Stimulated activated naive B cell treated with anti-CD40 and anti-IgM and Interleukin-4, amounts not matched to agents 10 μg/mL and 1 μg/mL and 100 μg/mL, for 72 hours (primary cell): ENCODE data around the gene WBP1L.
"Not testable (repeated sequence)": the region's sequence is repeated elsewhere in the genome, so short reads cannot be mapped to it uniquely, and the experiment has no call there.

Experiments
- ATAC-seq, 2 donors: fragments of 150-1000 bp; cut with Tn5 transposase; replicated peaks; 2 replicates each; pipeline ENCODE4 v1.10.0; 2021; ENCODE audit warnings: moderate library complexity in 1 of 2
- DNase-seq: peaks from one replicate; pipeline ENCODE4 v3.0.0; 2021
- H3K27ac Mint-ChIP-seq: one replicate; pipeline ENCODE4 v1.8.0; 2022; ENCODE audit warnings: mild to moderate bottlenecking, mixed read lengths
- H3K27me3 Mint-ChIP-seq, 2 donors: one replicate each; pipeline ENCODE4 v1.8.0; 2022; ENCODE audit warnings: mixed read lengths in 2 of 2
- H3K36me3 Mint-ChIP-seq, 2 donors: one replicate each; pipeline ENCODE4 v1.8.0; 2022; ENCODE audit warnings: mixed read lengths in 2 of 2, mild to moderate bottlenecking in 1 of 2
- H3K4me1 Mint-ChIP-seq, 2 donors: one replicate each; pipeline ENCODE4 v1.8.0; 2022; ENCODE audit warnings: mixed read lengths in 2 of 2, mild to moderate bottlenecking in 1 of 2
- H3K4me3 Mint-ChIP-seq, 2 donors: one replicate each; pipeline ENCODE4 v1.8.0; 2022; ENCODE audit warnings: mild to moderate bottlenecking in 2 of 2, mixed read lengths in 2 of 2, moderate library complexity in 1 of 2
- H3K9me3 Mint-ChIP-seq, 2 donors: one replicate each; pipeline ENCODE4 v1.8.0; 2022; ENCODE audit warnings: mixed read lengths in 2 of 2, mild to moderate bottlenecking in 1 of 2

Gene WBP1L

GRCh38 chr10:102714621-102715455 lies 28.9 kb upstream of the WBP1L start, which contains the start of gene SFXN2:
TSS of gene SFXN2 (plus strand) at chr10:102714636. CDS start at chr10:102726637, 12,001 bp downstream.
- H3K9me3 Mint-ChIP-seq, result no peaks in the 10 kb centered on the region
- H3K4me3 Mint-ChIP-seq, result peak within 1 kb of the TSS; percentile 95 to 99
- peak within 1 kb of the TSS; percentile 95 for H3K27ac Mint-ChIP-seq
- peaks cover 15 to 17% of the 10 kb centered on the region in 2 donors for H3K36me3 Mint-ChIP-seq
- no peaks in the 10 kb centered on the region for H3K27me3 Mint-ChIP-seq
- H3K4me1 Mint-ChIP-seq, result peaks cover 36 to 72% of the 10 kb centered on the region in 2 donors
- DNase-seq (no peak), ATAC-seq (peak; percentile 24 to 26)

- H3K4me3 Mint-ChIP-seq, result peak overlapping the region; percentile 8 to 70
- ATAC-seq (no peak), DNase-seq (no peak)
- peaks cover 19 to 21% of the 10 kb centered on the region in 2 donors for H3K36me3 Mint-ChIP-seq
- no peaks in the 10 kb centered on the region for H3K27me3 Mint-ChIP-seq
- H3K4me1 Mint-ChIP-seq, result peaks cover 36 to 79% of the 10 kb centered on the region in 2 donors
- H3K9me3 Mint-ChIP-seq, result no peaks in the 10 kb centered on the region
- peak overlapping the region; percentile 63 for H3K27ac Mint-ChIP-seq
Observed at GRCh38 chr10:102715880-102716279, 27.9 kb upstream of the WBP1L start.

DNA sequence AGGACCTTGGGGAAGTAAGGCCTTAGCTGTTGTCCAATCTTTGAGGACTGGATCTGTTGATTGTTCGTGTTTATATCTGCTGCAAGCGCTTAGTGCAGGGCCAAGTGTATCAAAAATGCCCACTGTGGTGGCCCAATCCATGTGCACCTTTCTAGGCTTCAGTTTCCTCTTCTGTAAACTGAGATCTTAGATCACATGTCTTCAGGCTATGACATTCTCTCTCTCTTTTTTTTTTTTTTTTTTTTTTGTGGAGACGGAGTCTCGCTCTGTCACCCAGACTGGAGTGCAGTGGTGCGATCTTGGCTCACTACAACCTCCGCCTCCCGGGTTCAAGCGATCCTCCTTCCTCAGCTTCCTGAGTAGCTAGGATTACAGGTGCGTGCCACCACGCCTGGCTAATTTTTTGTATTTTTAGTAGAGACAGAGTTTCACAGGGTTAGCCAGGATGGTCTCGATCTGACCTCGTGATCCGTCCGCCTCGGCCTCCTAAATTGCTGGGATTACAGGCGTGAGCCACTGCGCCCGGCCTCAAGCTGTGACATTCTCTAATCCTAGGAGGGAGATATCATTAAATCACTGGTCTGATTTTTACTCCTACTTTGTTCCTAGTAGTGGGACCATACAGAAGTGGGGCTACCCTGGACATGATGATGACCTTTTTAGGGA lies 26.7 kb upstream of the WBP1L start:
- Mint-ChIP-seq H3K36me3 (peaks cover 21 to 25% of the 10 kb centered on the region in 2 donors), H3K4me1 (peaks cover 38 to 79% of the 10 kb centered on the region in 2 donors)
- H3K27me3 Mint-ChIP-seq, H3K9me3 Mint-ChIP-seq, DNase-seq, H3K27ac Mint-ChIP-seq, H3K4me3 Mint-ChIP-seq, ATAC-seq: not testable (repeated sequence)

- Mint-ChIP-seq H3K27me3 (no peaks in the 10 kb centered on the region), H3K27ac (no peak overlapping the region), H3K36me3 (peaks cover 21 to 27% of the 10 kb centered on the region in 2 donors), H3K9me3 (no peaks in the 10 kb centered on the region), H3K4me1 (peaks cover 37 to 69% of the 10 kb centered on the region in 2 donors), H3K4me3 (no peak overlapping the region)
- ATAC-seq, result no peak
- DNase-seq, result no peak
Observed at GRCh38 chr10:102718220-102718619, 25.5 kb upstream of the WBP1L start.

DNA sequence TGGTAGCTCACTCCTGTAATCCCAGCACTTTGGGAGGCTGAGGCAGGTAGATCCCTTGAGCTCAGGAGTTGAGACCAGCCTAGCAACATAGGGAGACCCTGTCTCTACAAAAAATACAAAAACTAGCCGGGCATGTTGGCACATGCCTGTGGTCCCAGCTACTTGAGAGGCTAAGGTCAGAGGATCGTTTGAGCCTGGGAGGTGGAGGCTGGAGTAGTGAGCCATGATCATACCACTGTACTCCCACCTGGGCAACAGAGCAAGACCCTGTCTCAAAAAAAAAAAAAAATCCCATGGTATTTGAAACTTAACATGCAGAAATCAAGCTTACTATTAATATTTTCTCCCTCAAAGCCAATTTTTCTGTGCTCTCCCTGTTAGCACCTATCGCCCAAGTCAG lies 23.4 kb upstream of the WBP1L start:
- Mint-ChIP-seq H3K4me1 (peaks cover 30 to 55% of the 10 kb centered on the region in 2 donors), H3K27ac (no peak overlapping the region), H3K36me3 (peaks cover 30 to 38% of the 10 kb centered on the region in 2 donors), H3K9me3 (no peaks in the 10 kb centered on the region), H3K27me3 (no peaks in the 10 kb centered on the region), H3K4me3 (no peak overlapping the region)
- no peak for ATAC-seq
- no peak for DNase-seq

GRCh38 chr10:102720775-102721301 lies 22.9 kb upstream of the WBP1L start:
- no peak overlapping the region for H3K27ac Mint-ChIP-seq
- no peak for DNase-seq
- no peak for ATAC-seq

DNA sequence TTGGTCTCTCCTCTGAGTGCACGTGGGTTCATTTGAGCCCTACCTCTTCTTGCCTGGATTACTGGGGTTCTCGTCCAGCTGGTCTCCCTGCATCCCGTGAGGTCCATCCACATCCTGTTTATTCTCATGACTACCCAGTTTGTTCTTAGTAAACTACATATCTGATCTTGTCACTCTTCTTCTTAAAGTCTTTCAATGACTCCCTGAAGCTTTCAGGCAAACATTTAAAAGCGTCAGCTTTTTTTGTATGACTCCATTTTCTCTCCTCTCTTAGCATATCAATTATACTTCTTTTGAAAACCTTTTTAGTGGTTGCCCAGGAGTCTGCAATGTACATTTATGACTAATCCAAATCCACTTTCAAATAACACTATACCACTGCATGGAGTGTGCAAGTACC lies 21.8 kb upstream of the WBP1L start:
- Mint-ChIP-seq H3K9me3 (no peaks in the 10 kb centered on the region), H3K4me3 (no peak overlapping the region), H3K27me3 (no peaks in the 10 kb centered on the region), H3K27ac (no peak overlapping the region), H3K4me1 (peaks cover 23 to 40% of the 10 kb centered on the region in 2 donors), H3K36me3 (peaks cover 38 to 46% of the 10 kb centered on the region in 2 donors)
- DNase-seq, result no peak
- ATAC-seq, result no peak

More at GRCh38 chr10:102720775-102721301, 22.9 kb upstream of the WBP1L start:
- no peaks in the 10 kb centered on the region for H3K9me3 Mint-ChIP-seq
- H3K36me3 Mint-ChIP-seq, result peaks cover 30 to 38% of the 10 kb centered on the region in 2 donors
- no peaks in the 10 kb centered on the region for H3K27me3 Mint-ChIP-seq
- H3K4me1 Mint-ChIP-seq, result peaks cover 28 to 50% of the 10 kb centered on the region in 2 donors
- H3K4me3 Mint-ChIP-seq, result no peak overlapping the region

DNA sequence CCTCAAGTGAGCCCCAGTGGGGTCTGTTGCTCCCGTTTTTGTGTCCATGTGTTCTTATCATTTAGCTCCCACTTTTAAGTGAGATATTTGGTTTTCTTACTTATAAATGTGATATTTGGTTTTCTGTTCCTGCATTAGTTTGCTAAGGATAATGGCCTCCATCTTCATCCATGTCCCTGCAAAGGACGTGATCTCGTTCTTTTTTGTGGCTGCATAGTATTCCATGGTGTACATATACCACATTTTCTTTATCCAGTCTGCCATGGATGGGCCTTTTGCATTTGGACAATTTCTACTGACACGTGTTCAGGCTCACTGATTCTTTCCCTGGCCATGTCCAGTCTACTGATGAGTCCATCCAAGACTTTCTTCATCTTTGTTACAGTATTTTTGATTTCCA lies 19.8 kb upstream of the WBP1L start:
- ATAC-seq (no peak), DNase-seq (no peak)
- Mint-ChIP-seq H3K36me3 (peaks cover 40 to 48% of the 10 kb centered on the region in 2 donors), H3K27me3 (no peaks in the 10 kb centered on the region), H3K27ac (no peak overlapping the region), H3K4me3 (no peak overlapping the region), H3K4me1 (peaks cover 15 to 24% of the 10 kb centered on the region in 2 donors), H3K9me3 (no peaks in the 10 kb centered on the region)

DNA sequence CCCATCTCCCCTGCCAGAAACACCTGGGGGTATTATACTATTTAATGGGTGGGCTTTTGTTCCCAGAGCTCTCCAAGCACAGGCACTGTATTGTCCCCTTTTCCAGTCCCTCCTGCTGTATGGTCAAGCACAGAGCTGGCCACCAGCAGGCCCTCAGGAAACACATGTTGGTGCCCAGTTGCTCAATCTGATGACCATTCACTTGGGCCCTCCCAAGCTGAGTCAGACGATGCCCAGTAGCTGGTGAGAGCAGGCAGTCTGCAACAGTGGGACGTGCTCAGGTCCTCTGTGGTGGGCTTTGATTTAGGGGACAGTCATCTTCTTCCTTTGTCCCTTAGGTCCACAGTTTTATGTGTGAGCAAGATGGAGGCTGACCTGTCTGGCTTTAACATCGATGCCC lies 17.5 kb upstream of the WBP1L start:
- Mint-ChIP-seq H3K9me3 (no peaks in the 10 kb centered on the region), H3K36me3 (peaks cover 40 to 48% of the 10 kb centered on the region in 2 donors)
- ATAC-seq, result no peak

GRCh38 chr10:102727037-102727818 lies 16.5 kb upstream of the WBP1L start:
- Mint-ChIP-seq H3K27me3 (no peaks in the 10 kb centered on the region), H3K27ac (no peak overlapping the region), H3K9me3 (no peaks in the 10 kb centered on the region), H3K36me3 (peaks cover 43 to 52% of the 10 kb centered on the region in 2 donors), H3K4me1 (peaks cover 7 to 8% of the 10 kb centered on the region in 2 donors), H3K4me3 (no peak overlapping the region)
- DNase-seq (no peak), ATAC-seq (no peak)

More for the DNA sequence above, 17.5 kb upstream of the WBP1L start:
- Mint-ChIP-seq H3K27me3 (no peaks in the 10 kb centered on the region), H3K4me1 (peaks cover 13 to 15% of the 10 kb centered on the region in 2 donors), H3K27ac (peak overlapping the region; percentile 47), H3K4me3 (no peak overlapping the region)
- DNase-seq, result no peak

- DNase-seq (peak; percentile 29), ATAC-seq (peak; percentile 79 to 82)
- H3K27ac Mint-ChIP-seq, result no peak overlapping the region
- no peaks in the 10 kb centered on the region for H3K27me3 Mint-ChIP-seq
- H3K9me3 Mint-ChIP-seq, result no peaks in the 10 kb centered on the region
- H3K4me3 Mint-ChIP-seq, result no peak overlapping the region
- H3K4me1 Mint-ChIP-seq, result peaks cover 7 to 8% of the 10 kb centered on the region in 2 donors
- peaks cover 45 to 64% of the 10 kb centered on the region in 2 donors for H3K36me3 Mint-ChIP-seq
Observed at GRCh38 chr10:102729029-102730026, 14.4 kb upstream of the WBP1L start.

DNA sequence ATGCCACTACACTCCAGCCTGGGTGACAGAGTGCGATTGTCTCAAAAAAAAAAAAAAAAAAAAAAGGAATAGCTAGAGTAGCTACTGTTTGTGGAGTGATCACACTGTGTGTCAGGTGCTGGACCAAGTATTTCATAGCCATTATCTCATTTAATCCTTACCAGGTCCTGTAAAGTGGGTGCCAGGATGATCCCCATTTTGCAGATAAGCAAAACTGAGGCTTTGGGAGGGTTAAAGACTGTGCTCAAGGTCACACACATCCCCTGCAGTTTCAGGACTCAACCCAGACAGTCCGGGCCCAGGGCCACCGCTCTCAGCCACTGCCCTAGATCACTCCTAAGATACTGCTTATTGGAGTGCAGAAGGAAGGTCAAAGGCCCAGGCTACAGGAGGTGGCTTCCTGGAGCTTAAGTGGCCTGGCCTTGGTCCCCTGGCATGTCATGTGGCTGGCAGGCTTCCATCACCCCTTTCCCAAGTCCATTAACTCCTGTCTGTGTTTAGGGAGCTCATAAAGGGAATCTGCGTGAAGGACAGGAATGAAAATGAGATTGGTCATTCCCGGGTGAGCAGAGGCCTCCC lies 12.4 kb upstream of the WBP1L start:
- DNase-seq, result no peak
- H3K36me3 Mint-ChIP-seq, result peaks cover 48 to 70% of the 10 kb centered on the region in 2 donors
- no peaks in the 10 kb centered on the region for H3K9me3 Mint-ChIP-seq
- H3K4me1 Mint-ChIP-seq, result peaks cover 7 to 8% of the 10 kb centered on the region in 2 donors
- no peak for ATAC-seq
- no peak overlapping the region for H3K27ac Mint-ChIP-seq
- H3K27me3 Mint-ChIP-seq, result no peaks in the 10 kb centered on the region
- no peak overlapping the region for H3K4me3 Mint-ChIP-seq

GRCh38 chr10:102732661-102733060 lies 11.1 kb upstream of the WBP1L start:
- Mint-ChIP-seq H3K27me3 (no peaks in the 10 kb centered on the region), H3K27ac (no peak overlapping the region), H3K9me3 (no peaks in the 10 kb centered on the region), H3K36me3 (peaks cover 36 to 60% of the 10 kb centered on the region in 2 donors), H3K4me3 (no peak overlapping the region), H3K4me1 (peaks cover 5 to 9% of the 10 kb centered on the region in 2 donors)
- ATAC-seq (no peak), DNase-seq (no peak)
